ENCODE results near the gene XCR1.

The XCR1 gene

DNA sequence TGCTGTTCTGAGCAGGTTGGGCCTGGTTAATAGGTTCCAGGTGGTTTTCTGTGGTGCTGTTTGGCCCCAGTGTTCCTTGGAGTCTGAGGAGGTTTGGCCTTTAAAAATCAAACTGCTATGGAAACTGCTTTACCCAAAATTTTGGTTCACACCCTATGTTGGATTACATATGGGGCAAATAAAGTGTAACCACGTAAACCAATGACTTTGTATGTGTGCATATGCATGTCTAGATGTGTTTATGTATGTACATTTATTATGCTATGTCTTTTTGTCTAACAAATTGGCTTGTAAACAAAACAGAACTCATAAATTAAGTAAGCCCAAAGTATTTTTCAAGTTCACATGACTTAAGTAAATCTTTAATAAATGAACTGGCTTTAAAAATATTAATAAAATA, 8.9 kb upstream of the XCR1 start:
- Histone ChIP-seq H3K27me3 (no peaks in the 10 kb centered on the region), H3K9me3 (no peaks in the 10 kb centered on the region)
- TF ChIP-seq, protein P1, sequence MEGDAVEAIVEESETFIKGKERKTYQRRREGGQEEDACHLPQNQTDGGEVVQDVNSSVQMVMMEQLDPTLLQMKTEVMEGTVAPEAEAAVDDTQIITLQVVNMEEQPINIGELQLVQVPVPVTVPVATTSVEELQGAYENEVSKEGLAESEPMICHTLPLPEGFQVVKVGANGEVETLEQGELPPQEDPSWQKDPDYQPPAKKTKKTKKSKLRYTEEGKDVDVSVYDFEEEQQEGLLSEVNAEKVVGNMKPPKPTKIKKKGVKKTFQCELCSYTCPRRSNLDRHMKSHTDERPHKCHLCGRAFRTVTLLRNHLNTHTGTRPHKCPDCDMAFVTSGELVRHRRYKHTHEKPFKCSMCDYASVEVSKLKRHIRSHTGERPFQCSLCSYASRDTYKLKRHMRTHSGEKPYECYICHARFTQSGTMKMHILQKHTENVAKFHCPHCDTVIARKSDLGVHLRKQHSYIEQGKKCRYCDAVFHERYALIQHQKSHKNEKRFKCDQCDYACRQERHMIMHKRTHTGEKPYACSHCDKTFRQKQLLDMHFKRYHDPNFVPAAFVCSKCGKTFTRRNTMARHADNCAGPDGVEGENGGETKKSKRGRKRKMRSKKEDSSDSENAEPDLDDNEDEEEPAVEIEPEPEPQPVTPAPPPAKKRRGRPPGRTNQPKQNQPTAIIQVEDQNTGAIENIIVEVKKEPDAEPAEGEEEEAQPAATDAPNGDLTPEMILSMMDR (IDR thresholded peaks at IDR 0.05) = no peak

DNA sequence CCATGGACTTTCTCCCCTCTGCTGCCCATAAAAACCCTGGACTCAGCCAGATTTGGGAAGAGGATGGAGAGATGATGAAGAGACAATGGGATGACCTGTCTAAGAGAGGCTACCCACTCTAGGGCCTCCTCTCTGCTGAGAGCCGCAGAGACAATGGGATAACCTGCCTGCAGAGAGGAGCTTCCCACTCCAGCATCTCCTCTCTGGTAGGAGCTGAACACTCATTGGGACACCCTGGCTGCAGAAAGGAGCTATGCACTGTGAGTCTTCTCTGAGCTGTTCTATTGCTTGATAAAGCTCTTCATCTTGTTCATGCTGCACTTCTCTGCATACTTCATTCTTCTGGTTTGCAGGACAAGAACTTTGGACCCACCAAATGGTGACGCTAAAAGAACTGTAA, 4.5 kb upstream of the XCR1 start:
- H3K27me3 ChIP-seq = no peaks in the 10 kb centered on the region
- H3K36me3 ChIP-seq = no peaks in the 10 kb centered on the region
- H3K9me3 ChIP-seq = no peaks in the 10 kb centered on the region
- no peak overlapping the region for H3K27ac ChIP-seq
- H3K4me3 ChIP-seq (ENCODE audit: low read depth in 1 of 2, low read length in 1 of 2) = no peak overlapping the region
- H3K4me1 ChIP-seq (ENCODE audit: control insufficient read depth in 1 of 2, insufficient read depth in 1 of 2, low read depth in 1 of 2, low read length in 1 of 2) = no peaks in the 10 kb centered on the region
- TF ChIP-seq, protein P1 (IDR thresholded peaks at IDR 0.05) = no peak

More for the DNA sequence above, 8.9 kb upstream of the XCR1 start:
- H3K4me3 ChIP-seq (ENCODE audit: low read depth in 1 of 2, low read length in 1 of 2) = no peak overlapping the region
- H3K4me1 ChIP-seq (ENCODE audit: control insufficient read depth in 1 of 2, insufficient read depth in 1 of 2, low read depth in 1 of 2, low read length in 1 of 2) = no peaks in the 10 kb centered on the region
- no peaks in the 10 kb centered on the region for H3K36me3 ChIP-seq
- H3K27ac ChIP-seq = no peak overlapping the region

DNA sequence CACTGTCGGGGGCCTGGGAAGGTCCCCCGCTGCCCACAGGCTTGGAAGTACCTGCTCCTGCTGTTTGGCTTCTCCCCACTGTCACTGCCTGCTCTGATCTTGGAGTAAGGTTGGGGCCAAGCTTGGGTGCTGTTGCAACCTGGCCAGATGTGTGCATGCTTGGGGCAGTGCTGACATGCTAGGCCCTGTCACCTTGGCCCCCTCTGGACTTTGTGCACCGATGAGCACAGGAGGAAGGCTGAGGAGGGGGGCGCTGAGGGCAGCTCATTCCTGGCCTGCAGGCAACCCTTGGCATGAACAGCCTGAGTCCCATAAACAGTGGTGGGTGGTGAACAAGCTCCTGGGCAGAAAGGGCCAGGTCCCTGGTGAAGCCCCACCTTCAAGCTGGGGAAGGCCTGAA, 4.0 kb upstream of the XCR1 start:
- no peaks in the 10 kb centered on the region for H3K4me1 ChIP-seq (ENCODE audit: control insufficient read depth in 1 of 2, insufficient read depth in 1 of 2, low read depth in 1 of 2, low read length in 1 of 2)
- H3K4me3 ChIP-seq (ENCODE audit: low read depth in 1 of 2, low read length in 1 of 2) = no peak overlapping the region
- H3K9me3 ChIP-seq = no peaks in the 10 kb centered on the region
- no peak overlapping the region for H3K27ac ChIP-seq
- H3K36me3 ChIP-seq = no peaks in the 10 kb centered on the region
- no peaks in the 10 kb centered on the region for H3K27me3 ChIP-seq
- TF ChIP-seq, protein P1 (IDR thresholded peaks at IDR 0.05) = no peak

DNA sequence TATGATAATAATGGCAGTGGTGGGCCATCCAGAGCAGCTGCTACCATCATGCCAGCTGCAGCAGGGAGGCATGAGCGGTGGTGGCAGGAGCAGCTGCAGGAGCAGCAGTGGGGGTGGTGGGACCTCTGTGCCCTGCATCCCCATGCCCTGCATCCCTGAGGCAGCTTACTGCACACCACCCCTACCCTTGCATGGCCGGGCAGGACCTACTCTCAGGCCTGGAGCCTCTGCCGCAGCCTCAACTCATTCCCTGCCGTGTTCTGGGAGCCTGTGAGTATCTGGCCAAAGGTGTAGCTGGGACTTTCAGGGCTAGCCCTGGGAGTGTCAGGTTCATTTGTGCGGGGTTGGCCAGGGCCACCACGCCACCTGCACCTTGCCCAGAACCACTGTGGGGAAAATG, 3.3 kb upstream of the XCR1 start:
- H3K4me1 ChIP-seq (ENCODE audit: control insufficient read depth in 1 of 2, insufficient read depth in 1 of 2, low read depth in 1 of 2, low read length in 1 of 2) = no peaks in the 10 kb centered on the region
- TF ChIP-seq, protein P1 (IDR thresholded peaks at IDR 0.05) = no peak
- H3K27ac ChIP-seq = no peak overlapping the region
- H3K4me3 ChIP-seq (ENCODE audit: low read depth in 1 of 2, low read length in 1 of 2) = no peak overlapping the region
- H3K36me3 ChIP-seq = no peaks in the 10 kb centered on the region
- H3K27me3 ChIP-seq = no peaks in the 10 kb centered on the region
- no peaks in the 10 kb centered on the region for H3K9me3 ChIP-seq

DNA sequence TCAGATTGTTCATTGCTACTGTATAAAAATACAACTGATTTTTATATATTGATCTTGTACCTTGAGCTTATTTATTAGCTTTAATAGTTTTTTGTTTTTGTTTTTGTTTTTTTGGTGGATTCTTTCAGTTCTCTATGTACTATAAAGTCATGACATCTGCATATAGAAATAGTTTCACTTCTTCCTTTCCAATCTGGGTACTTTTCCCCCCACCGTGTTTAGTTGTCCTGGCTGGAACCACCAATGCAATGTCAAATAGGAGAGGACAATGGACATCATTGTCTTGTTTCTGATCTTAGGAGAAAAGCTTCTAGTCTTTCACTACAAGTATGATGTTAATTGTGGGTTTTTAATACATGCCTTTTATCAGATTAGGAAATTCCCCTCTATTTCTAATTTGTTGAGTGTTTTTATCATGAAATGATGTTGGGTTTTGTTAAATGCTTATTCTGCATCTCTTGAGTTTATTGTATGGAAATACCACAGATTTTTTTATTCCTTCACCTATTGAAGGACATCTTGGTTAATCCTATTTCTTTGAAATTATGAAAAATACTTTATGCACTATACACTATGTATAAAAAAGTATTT, 2.8 kb upstream of the XCR1 start:
- Histone ChIP-seq H3K36me3 (no peaks in the 10 kb centered on the region), H3K4me1 (ENCODE audit: control insufficient read depth in 1 of 2, insufficient read depth in 1 of 2, low read depth in 1 of 2, low read length in 1 of 2) (no peaks in the 10 kb centered on the region), H3K27me3 (no peaks in the 10 kb centered on the region), H3K4me3 (ENCODE audit: low read depth in 1 of 2, low read length in 1 of 2) (no peak overlapping the region), H3K9me3 (no peaks in the 10 kb centered on the region), H3K27ac (no peak overlapping the region)
- TF ChIP-seq, protein P1 (IDR thresholded peaks at IDR 0.05) = no peak

All from neutrophil (primary cell).